NCI-H1092 (cell line): Measurements from ENCODE around the gene CBX3.
A peak's percentile ranks its signal among the peaks of the same experiment; 100 is the strongest.
"Not testable (repeated sequence)": the region's sequence is repeated elsewhere in the genome, so short reads cannot be mapped to it uniquely, and the experiment has no call there.

ENCODE experiments used
- DNase-seq: peaks from one replicate; lab custom pipeline; 2025; lab: John Stamatoyannopoulos, UW

The CBX3 gene

GRCh38 chr7:26202019-26202990, 760 bp downstream of the CBX3 start:
- DNase-seq: peak; percentile 58

- no peak for DNase-seq
Observed at GRCh38 chr7:26203016-26203415, 1.5 kb downstream of the CBX3 start.

- DNase-seq: no peak
Observed at GRCh38 chr7:26208040-26208439, 6.5 kb downstream of the CBX3 start.

- no peak for DNase-seq
Observed at GRCh38 chr7:26212921-26213718, 11.6 kb downstream of the CBX3 start.

- DNase-seq: no peak
Observed at GRCh38 chr7:26213807-26214515, 12.4 kb downstream of the CBX3 start.

GRCh38 chr7:26216049-26216448, 14.5 kb downstream of the CBX3 start:
- DNase-seq: no peak

GRCh38 chr7:26224359-26224758, 22.8 kb downstream of the CBX3 start:
- DNase-seq: no peak

- no peak for DNase-seq
Observed at GRCh38 chr7:26227987-26228386, 26.4 kb downstream of the CBX3 start.

- no peak for DNase-seq
Observed at GRCh38 chr7:26233902-26234511, 32.5 kb downstream of the CBX3 start.

- DNase-seq: no peak
Observed at GRCh38 chr7:26237035-26237807, 35.7 kb downstream of the CBX3 start.

GRCh38 chr7:26238032-26238431, 36.5 kb downstream of the CBX3 start:
- DNase-seq: no peak

GRCh38 chr7:26245150-26245549, 43.6 kb downstream of the CBX3 start:
- DNase-seq: no peak

GRCh38 chr7:26250239-26250638, 48.7 kb downstream of the CBX3 start:
- no peak for DNase-seq

- DNase-seq: not testable (repeated sequence)
Observed at GRCh38 chr7:26261866-26262265, 60.3 kb downstream of the CBX3 start.
